T-helper 17 cell (primary cell): ENCODE measurements around the gene GPHA2. TPM values are rescaled to one million over a fixed set of nuclear protein-coding genes. Genes with fewer than 3 reads are reported as not detected.
"Not testable (repeated sequence)": the region's sequence is repeated elsewhere in the genome, so short reads cannot be mapped to it uniquely, and the experiment has no call there.

Experiments used
- ATAC-seq: fragments of 150-1000 bp; cut with Tn5 transposase; 2 replicates; pipeline ENCODE4 v1.10.0; 2021; ENCODE audit warnings: mild to moderate bottlenecking, moderate library complexity
- DNase-seq, 3 donors: peaks; one replicate each; pipeline versions ENCODE4 v3.0.0 to v3.0.0-alpha.2; 2020 to 2021
- H3K9me3 ChIP-seq: one replicate; pipeline ENCODE4 v1.7.0; 2013; ENCODE audit warnings: low read length, mild to moderate bottlenecking; ENCODE audit not compliant: control insufficient read depth, poor library complexity, severe bottlenecking
- H3K27ac Mint-ChIP-seq: one replicate; pipeline ENCODE4 v1.8.0; 2022; ENCODE audit warnings: mild to moderate bottlenecking, moderate library complexity, mixed read lengths
- H3K27me3 Mint-ChIP-seq: one replicate; pipeline ENCODE4 v1.8.0; 2022; ENCODE audit warnings: mixed read lengths
- H3K36me3 Mint-ChIP-seq: one replicate; pipeline ENCODE4 v1.8.0; 2022; ENCODE audit warnings: low read depth, mixed read lengths
- H3K4me1 Mint-ChIP-seq: one replicate; pipeline ENCODE4 v1.8.0; 2022; ENCODE audit warnings: mild to moderate bottlenecking, mixed read lengths
- H3K4me3 Mint-ChIP-seq: one replicate; pipeline ENCODE4 v1.8.0; 2022; ENCODE audit warnings: mild to moderate bottlenecking, moderate library complexity, mixed read lengths
- total RNA-seq, 4 donors: library from RNA in 2 of 4; stranded (reverse) in 2 of 4; gene quantifications; one replicate each; pipeline ENCODE4 v1.2.3 and lab custom pipeline; 2022 to 2026

Gene GPHA2, protein sequence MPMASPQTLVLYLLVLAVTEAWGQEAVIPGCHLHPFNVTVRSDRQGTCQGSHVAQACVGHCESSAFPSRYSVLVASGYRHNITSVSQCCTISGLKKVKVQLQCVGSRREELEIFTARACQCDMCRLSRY
- not detected for total RNA-seq
- total RNA-seq (lab: John Stamatoyannopoulos, UW): 0 reads per million in 2 donors

- H3K4me3 Mint-ChIP-seq: no peak within 1 kb of the TSS
Measured at GRCh38 chr11:64935359-64936081, at the start of gene GPHA2. TSS of gene GPHA2 (minus strand) at chr11:64935893. CDS start at chr11:64935460, 433 bp downstream.

DNA sequence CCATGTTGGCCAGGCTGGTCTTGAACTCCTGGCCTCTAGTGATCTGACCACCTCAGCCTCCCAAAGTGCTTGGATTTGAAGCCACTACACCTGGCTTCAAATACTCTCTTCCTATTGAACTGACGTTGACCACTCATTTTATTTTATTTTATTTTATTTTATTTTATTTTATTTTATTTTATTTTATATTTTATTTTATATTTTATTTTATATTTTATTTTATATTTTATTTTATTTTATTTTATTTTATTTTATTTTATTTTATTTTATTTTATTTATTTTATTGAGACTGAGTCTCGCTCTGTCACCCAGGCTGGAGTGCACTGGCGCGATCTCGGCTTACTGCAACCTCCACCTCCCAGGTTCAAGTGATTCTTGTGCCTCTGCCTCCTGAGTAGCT is 47.6 kb upstream of the GPHA2 start:
- not testable (repeated sequence) for H3K27ac Mint-ChIP-seq, DNase-seq

More at GRCh38 chr11:64935359-64936081, at the start of gene GPHA2:
- no peaks in the 10 kb centered on the region for H3K36me3 Mint-ChIP-seq
- H3K27me3 Mint-ChIP-seq: peaks cover 8% of the 10 kb centered on the region
- ATAC-seq: no peak
- H3K4me1 Mint-ChIP-seq: no peaks in the 10 kb centered on the region
- H3K9me3 ChIP-seq: no peaks in the 10 kb centered on the region
- H3K27ac Mint-ChIP-seq: no peak within 1 kb of the TSS
- DNase-seq: no peak

DNA sequence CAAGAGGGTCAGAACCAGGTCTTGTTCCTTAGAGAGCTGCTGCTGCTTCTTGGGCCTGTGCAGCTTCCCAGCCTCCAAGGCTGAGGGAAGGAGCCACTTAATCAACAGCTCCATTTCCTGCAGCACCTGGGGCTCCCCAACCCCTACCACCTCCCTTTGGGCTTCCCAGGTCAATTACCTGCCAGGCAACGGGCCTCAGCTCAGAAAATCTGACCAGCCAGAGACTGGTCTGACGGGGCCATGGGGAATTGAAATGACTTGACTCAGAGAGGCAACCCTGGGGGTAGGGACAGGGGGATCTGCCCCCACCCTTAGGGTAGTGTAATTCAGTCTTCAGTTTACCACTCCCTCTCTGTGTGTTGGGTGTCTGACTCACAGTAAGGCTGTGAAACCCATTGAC is 41.0 kb upstream of the GPHA2 start:
- H3K36me3 Mint-ChIP-seq: peaks cover 2% of the 10 kb centered on the region
- H3K27ac Mint-ChIP-seq: no peak overlapping the region
- H3K9me3 ChIP-seq: no peaks in the 10 kb centered on the region
- H3K4me1 Mint-ChIP-seq: no peaks in the 10 kb centered on the region
- peaks cover 10% of the 10 kb centered on the region for H3K27me3 Mint-ChIP-seq
- H3K4me3 Mint-ChIP-seq: no peak overlapping the region
- ATAC-seq: no peak
- DNase-seq: no peak

More for the DNA sequence above, 47.6 kb upstream of the GPHA2 start:
- H3K9me3 ChIP-seq, H3K4me1 Mint-ChIP-seq, H3K36me3 Mint-ChIP-seq, H3K4me3 Mint-ChIP-seq, ATAC-seq: not testable (repeated sequence)
- peaks cover 18% of the 10 kb centered on the region for H3K27me3 Mint-ChIP-seq

- DNase-seq: no peak
- ATAC-seq: no peak
- Mint-ChIP-seq H3K4me1 (peaks cover 11% of the 10 kb centered on the region), H3K36me3 (no peaks in the 10 kb centered on the region), H3K27ac (no peak overlapping the region), H3K27me3 (no peaks in the 10 kb centered on the region), H3K4me3 (no peak overlapping the region)
- H3K9me3 ChIP-seq: no peaks in the 10 kb centered on the region
Measured at GRCh38 chr11:64974124-64974523, 38.4 kb upstream of the GPHA2 start.

GRCh38 chr11:64971421-64972233 is 35.9 kb upstream of the GPHA2 start, which contains the start of gene MAJIN:
TSS of gene MAJIN (minus strand) at chr11:64972108. CDS start at chr11:64959405, 12,703 bp downstream.
- H3K36me3 Mint-ChIP-seq: peaks cover 2% of the 10 kb centered on the region
- no peaks in the 10 kb centered on the region for H3K27me3 Mint-ChIP-seq
- no peak within 1 kb of the TSS for H3K27ac Mint-ChIP-seq
- no peaks in the 10 kb centered on the region for H3K9me3 ChIP-seq
- peaks cover 12% of the 10 kb centered on the region for H3K4me1 Mint-ChIP-seq
- DNase-seq (peak; percentile 77 to 85 (median 78)), ATAC-seq (peak; percentile 84)
- H3K4me3 Mint-ChIP-seq: peak within 1 kb of the TSS; percentile 79

DNA sequence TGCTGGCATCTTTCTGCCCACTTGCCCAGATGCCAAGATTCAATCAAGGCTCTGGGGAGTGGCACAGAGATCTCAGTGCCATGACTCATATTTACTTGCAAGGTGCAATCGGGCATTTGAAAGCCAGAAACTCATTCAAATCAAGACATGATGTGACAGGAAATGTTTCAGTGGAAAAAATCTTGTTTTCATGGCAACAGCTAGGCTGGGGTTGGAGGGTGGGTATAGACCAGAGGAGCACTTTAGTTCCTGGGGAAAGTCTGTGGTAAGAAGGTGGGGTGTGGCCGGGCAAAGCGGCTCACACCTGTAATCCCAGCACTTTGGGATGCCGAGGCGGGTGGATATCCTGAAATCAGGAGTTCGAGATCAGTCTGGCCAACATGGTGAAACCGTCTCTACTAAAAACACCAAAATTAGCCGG is 35.0 kb upstream of the GPHA2 start:
- Mint-ChIP-seq H3K27ac (no peak overlapping the region), H3K36me3 (peaks cover 2% of the 10 kb centered on the region), H3K27me3 (no peaks in the 10 kb centered on the region), H3K4me1 (peaks cover 12% of the 10 kb centered on the region), H3K4me3 (peak overlapping the region; percentile 79)
- DNase-seq (no peak), ATAC-seq (no peak)
- no peaks in the 10 kb centered on the region for H3K9me3 ChIP-seq

DNA sequence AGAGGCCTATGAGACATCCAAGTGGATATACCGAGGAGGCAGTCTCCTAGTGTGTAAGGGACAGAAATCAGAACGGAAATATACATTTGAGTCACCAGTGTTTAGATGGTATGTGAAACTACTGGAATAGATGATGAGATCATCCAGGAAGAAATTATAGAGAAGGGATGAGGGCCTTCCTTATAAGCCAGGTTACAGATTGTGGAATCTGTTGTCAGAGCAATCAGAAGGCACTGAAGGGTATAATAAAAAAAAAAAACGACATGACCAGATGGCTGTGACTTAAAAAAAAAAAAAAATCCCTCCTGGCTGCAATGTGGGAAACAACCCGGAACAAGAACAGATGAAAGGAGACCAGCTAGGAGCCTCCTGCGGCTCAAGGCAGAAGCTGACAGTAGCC is 33.5 kb upstream of the GPHA2 start:
- H3K9me3 ChIP-seq: no peaks in the 10 kb centered on the region
- no peak for DNase-seq
- peaks cover 2% of the 10 kb centered on the region for H3K36me3 Mint-ChIP-seq
- no peak overlapping the region for H3K4me3 Mint-ChIP-seq
- H3K27me3 Mint-ChIP-seq: no peaks in the 10 kb centered on the region
- ATAC-seq: no peak
- H3K4me1 Mint-ChIP-seq: peaks cover 14% of the 10 kb centered on the region
- H3K27ac Mint-ChIP-seq: peak overlapping the region; percentile 87

DNA sequence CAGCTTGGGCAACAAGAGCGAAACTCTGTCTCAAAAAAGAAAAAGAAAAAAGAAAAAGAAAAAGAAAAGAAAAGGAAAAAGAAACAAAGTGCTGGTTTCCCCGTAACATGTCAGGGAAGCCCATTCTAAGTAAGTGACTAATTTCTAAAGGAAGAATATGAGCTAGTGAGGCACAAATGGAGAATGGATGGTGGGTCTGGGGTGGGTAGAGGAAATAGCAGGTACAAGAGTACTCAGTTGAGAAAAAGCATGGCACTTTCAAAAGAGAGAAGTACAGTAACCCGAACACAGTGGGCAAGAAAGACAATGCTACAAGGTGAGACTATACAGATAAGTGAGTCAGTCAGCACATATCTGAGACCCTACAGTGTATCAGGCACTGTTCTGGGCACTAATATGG is 31.7 kb upstream of the GPHA2 start:
- H3K9me3 ChIP-seq: no peaks in the 10 kb centered on the region
- peaks cover 14% of the 10 kb centered on the region for H3K4me1 Mint-ChIP-seq
- ATAC-seq: no peak
- H3K27me3 Mint-ChIP-seq: peaks cover 6% of the 10 kb centered on the region
- no peak overlapping the region for H3K27ac Mint-ChIP-seq
- peaks cover 2% of the 10 kb centered on the region for H3K36me3 Mint-ChIP-seq
- H3K4me3 Mint-ChIP-seq: no peak overlapping the region
- DNase-seq: no peak

DNA sequence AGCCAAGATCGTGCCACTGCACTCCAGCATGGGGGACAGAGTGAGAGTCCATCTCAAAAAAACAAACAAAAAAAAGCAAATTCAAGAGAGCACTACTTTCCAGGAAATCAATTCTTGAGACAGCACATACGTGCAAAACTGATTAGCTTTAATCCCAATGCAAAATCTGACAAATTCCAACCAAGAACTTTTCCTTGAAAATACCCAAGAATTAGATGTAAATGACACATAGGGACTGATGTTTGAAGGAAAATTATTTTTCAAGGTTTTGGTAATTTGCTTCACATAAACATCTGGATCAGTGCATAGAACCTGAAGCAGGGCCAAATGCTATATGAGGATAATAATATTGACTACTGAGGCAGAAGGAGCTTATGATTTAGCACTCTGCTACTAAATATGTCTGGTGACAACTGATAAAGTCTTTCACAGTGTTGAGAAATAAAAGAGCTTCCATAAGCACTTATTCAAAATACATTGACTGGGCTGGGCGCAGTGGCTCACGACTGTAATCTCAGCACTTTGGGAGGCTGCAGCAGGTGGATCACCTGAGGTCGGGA is 27.5 kb upstream of the GPHA2 start:
- H3K9me3 ChIP-seq: no peaks in the 10 kb centered on the region
- no peak for DNase-seq
- Mint-ChIP-seq H3K36me3 (peaks cover 2% of the 10 kb centered on the region), H3K27me3 (peaks cover 15% of the 10 kb centered on the region), H3K4me3 (no peak overlapping the region), H3K4me1 (peaks cover 2% of the 10 kb centered on the region), H3K27ac (no peak overlapping the region)
- no peak for ATAC-seq

- no peak overlapping the region for H3K4me3 Mint-ChIP-seq
- ATAC-seq: no peak
- H3K4me1 Mint-ChIP-seq: peaks cover 2% of the 10 kb centered on the region
- DNase-seq: no peak
- H3K27ac Mint-ChIP-seq: no peak overlapping the region
- no peaks in the 10 kb centered on the region for H3K36me3 Mint-ChIP-seq
- H3K27me3 Mint-ChIP-seq: peaks cover 15% of the 10 kb centered on the region
- no peaks in the 10 kb centered on the region for H3K9me3 ChIP-seq
Measured at GRCh38 chr11:64960719-64961118, 25.0 kb upstream of the GPHA2 start.

DNA sequence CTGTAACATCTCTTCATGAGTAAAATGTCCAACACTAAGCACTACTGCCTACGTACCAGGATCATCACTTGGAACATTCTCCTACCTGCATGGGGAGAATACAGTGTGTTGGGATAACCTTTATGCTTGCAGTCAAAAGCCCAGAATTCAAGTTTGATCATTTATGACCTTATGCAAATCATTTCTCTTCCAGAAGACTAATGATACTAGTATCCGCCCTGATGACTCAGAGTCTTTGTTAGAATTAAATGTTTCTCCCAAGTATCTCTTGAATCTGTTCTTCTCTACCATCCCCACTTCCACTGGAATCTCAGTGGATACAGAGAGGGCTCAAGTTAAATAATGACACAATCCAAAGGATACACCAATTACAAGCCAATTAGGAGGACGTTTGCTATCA is 23.8 kb upstream of the GPHA2 start:
- no peaks in the 10 kb centered on the region for H3K9me3 ChIP-seq
- ATAC-seq: no peak
- Mint-ChIP-seq H3K4me3 (no peak overlapping the region), H3K4me1 (no peaks in the 10 kb centered on the region), H3K36me3 (no peaks in the 10 kb centered on the region), H3K27ac (no peak overlapping the region), H3K27me3 (peaks cover 15% of the 10 kb centered on the region)
- DNase-seq: no peak

- H3K36me3 Mint-ChIP-seq: no peaks in the 10 kb centered on the region
- no peak overlapping the region for H3K27ac Mint-ChIP-seq
- DNase-seq (no peak), ATAC-seq (no peak)
- H3K9me3 ChIP-seq: no peaks in the 10 kb centered on the region
- no peaks in the 10 kb centered on the region for H3K4me1 Mint-ChIP-seq
- peaks cover 16% of the 10 kb centered on the region for H3K27me3 Mint-ChIP-seq
- H3K4me3 Mint-ChIP-seq: no peak overlapping the region
Measured at GRCh38 chr11:64954201-64954600, 18.5 kb upstream of the GPHA2 start.

- no peak for ATAC-seq
- H3K36me3 Mint-ChIP-seq: no peaks in the 10 kb centered on the region
- no peak for DNase-seq
- no peak overlapping the region for H3K4me3 Mint-ChIP-seq
- no peaks in the 10 kb centered on the region for H3K9me3 ChIP-seq
- no peaks in the 10 kb centered on the region for H3K4me1 Mint-ChIP-seq
- H3K27me3 Mint-ChIP-seq: peaks cover 16% of the 10 kb centered on the region
- H3K27ac Mint-ChIP-seq: no peak overlapping the region
Measured at GRCh38 chr11:64951529-64951928, 15.8 kb upstream of the GPHA2 start.
